Measurements from ENCODE around the gene INTS3. TPM values are rescaled to one million over a fixed set of nuclear protein-coding genes. Genes with fewer than 3 reads are reported as not detected.
A peak's percentile ranks its signal among the peaks of the same experiment; 100 is the strongest.

Gene INTS3
- total and polyA plus RNA-seq, 2 of the 8 experiments (the other 6 are each of a cell fraction or from before 2014, with no cell fraction given), result 66.8 to 93.2 TPM

DNA sequence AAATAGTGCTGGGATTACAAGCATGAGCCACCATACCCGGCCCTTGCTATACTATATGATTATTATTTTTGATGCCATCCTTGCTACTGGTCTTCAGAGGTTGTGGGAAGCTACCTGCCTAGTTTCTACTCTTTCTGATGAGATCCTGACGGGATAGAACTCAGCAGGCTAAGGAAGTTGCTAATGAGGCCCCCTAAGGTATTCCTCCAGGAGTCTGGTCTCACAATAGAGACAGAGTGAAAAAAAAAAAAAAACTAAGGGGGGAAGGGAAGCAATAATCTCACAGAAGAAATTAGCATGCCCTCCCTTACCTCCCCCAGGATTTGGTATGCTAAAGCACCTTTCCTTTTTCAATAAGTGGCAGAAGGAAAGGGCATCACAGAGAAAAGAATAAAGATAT is 17.6 kb downstream of the INTS3 start (continued):
- TF ChIP-seq, protein P1, sequence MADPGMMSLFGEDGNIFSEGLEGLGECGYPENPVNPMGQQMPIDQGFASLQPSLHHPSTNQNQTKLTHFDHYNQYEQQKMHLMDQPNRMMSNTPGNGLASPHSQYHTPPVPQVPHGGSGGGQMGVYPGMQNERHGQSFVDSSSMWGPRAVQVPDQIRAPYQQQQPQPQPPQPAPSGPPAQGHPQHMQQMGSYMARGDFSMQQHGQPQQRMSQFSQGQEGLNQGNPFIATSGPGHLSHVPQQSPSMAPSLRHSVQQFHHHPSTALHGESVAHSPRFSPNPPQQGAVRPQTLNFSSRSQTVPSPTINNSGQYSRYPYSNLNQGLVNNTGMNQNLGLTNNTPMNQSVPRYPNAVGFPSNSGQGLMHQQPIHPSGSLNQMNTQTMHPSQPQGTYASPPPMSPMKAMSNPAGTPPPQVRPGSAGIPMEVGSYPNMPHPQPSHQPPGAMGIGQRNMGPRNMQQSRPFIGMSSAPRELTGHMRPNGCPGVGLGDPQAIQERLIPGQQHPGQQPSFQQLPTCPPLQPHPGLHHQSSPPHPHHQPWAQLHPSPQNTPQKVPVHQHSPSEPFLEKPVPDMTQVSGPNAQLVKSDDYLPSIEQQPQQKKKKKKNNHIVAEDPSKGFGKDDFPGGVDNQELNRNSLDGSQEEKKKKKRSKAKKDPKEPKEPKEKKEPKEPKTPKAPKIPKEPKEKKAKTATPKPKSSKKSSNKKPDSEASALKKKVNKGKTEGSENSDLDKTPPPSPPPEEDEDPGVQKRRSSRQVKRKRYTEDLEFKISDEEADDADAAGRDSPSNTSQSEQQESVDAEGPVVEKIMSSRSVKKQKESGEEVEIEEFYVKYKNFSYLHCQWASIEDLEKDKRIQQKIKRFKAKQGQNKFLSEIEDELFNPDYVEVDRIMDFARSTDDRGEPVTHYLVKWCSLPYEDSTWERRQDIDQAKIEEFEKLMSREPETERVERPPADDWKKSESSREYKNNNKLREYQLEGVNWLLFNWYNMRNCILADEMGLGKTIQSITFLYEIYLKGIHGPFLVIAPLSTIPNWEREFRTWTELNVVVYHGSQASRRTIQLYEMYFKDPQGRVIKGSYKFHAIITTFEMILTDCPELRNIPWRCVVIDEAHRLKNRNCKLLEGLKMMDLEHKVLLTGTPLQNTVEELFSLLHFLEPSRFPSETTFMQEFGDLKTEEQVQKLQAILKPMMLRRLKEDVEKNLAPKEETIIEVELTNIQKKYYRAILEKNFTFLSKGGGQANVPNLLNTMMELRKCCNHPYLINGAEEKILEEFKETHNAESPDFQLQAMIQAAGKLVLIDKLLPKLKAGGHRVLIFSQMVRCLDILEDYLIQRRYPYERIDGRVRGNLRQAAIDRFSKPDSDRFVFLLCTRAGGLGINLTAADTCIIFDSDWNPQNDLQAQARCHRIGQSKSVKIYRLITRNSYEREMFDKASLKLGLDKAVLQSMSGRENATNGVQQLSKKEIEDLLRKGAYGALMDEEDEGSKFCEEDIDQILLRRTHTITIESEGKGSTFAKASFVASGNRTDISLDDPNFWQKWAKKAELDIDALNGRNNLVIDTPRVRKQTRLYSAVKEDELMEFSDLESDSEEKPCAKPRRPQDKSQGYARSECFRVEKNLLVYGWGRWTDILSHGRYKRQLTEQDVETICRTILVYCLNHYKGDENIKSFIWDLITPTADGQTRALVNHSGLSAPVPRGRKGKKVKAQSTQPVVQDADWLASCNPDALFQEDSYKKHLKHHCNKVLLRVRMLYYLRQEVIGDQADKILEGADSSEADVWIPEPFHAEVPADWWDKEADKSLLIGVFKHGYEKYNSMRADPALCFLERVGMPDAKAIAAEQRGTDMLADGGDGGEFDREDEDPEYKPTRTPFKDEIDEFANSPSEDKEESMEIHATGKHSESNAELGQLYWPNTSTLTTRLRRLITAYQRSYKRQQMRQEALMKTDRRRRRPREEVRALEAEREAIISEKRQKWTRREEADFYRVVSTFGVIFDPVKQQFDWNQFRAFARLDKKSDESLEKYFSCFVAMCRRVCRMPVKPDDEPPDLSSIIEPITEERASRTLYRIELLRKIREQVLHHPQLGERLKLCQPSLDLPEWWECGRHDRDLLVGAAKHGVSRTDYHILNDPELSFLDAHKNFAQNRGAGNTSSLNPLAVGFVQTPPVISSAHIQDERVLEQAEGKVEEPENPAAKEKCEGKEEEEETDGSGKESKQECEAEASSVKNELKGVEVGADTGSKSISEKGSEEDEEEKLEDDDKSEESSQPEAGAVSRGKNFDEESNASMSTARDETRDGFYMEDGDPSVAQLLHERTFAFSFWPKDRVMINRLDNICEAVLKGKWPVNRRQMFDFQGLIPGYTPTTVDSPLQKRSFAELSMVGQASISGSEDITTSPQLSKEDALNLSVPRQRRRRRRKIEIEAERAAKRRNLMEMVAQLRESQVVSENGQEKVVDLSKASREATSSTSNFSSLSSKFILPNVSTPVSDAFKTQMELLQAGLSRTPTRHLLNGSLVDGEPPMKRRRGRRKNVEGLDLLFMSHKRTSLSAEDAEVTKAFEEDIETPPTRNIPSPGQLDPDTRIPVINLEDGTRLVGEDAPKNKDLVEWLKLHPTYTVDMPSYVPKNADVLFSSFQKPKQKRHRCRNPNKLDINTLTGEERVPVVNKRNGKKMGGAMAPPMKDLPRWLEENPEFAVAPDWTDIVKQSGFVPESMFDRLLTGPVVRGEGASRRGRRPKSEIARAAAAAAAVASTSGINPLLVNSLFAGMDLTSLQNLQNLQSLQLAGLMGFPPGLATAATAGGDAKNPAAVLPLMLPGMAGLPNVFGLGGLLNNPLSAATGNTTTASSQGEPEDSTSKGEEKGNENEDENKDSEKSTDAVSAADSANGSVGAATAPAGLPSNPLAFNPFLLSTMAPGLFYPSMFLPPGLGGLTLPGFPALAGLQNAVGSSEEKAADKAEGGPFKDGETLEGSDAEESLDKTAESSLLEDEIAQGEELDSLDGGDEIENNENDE (IDR thresholded peaks at IDR 0.05; ENCODE audit: insufficient replicate concordance, low read length), result peak; percentile 21
- TF ChIP-seq RBBP5 (IDR thresholded peaks at IDR 0.05; ENCODE audit: borderline replicate concordance, low read depth, low read length) (no peak), NANOG (IDR thresholded peaks at IDR 0.05; ENCODE audit: insufficient read depth, low read depth, low read length, poor library complexity, severe bottlenecking) (peak; percentile 69), EGR1 (IDR thresholded peaks at IDR 0.05; ENCODE audit: borderline replicate concordance, low read depth, low read length) (peak; percentile 59)

Measured in H1 (cell line).